GM04504 (cell line): ENCODE results near the gene CMSS1.

Experiments
- DNase-seq: peaks from one replicate; pipeline ENCODE4 v3.0.0-alpha.2; 2012; ENCODE audit warnings: low read depth

Gene CMSS1

GRCh38 chr3:100059472-100059871 is 241.8 kb downstream of the CMSS1 start:
- no peak for DNase-seq

GRCh38 chr3:100060685-100061484 is 243.2 kb downstream of the CMSS1 start:
- no peak for DNase-seq

- no peak for DNase-seq
These were observed 245.0 kb downstream of the CMSS1 start for GRCh38 chr3:100062665-100063064.

DNA sequence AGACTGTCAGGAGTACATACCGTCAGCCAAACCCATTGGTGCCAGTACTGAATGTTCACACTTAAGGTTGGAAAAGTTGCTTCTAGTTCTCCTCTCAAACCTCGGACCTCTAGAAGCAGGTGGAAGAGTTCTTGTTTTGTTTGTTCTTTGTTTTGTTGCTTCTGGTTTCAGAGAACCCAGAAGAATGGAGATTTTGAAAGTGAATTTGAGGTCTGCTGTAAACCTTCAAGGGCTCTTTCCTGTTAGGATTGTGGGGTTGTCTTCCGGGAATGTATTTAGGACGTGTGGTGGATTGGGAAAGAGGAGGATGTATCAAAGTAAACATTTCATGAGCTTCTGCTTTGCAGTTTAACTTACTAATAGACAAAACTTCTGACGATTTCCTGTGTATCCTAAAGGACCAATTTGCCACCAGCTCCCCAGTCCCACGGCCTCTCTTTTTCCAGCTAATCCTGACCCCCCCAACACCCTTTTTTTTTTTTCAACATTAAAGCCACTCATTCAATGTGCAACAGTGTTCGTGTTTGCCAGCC is 246.3 kb downstream of the CMSS1 start:
- DNase-seq: no peak

DNA sequence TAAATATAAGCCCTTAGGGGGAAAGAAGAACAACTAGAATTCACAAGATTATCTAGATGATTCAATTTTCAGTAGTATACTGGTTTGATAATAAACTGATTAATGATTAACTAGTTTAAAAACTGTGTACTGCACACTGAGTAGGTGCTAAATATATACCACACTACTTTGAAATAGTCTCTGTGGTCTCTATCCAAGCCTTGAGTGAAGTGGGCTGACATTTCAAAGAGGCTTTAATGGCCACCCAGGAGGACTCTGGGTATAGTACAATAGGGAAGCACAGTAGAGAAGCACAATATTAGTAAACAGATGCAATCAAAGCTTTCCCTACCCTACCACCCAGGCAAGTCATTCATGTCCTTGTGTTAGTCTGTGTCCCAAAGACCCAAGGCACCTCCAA is 249.9 kb downstream of the CMSS1 start:
- no peak for DNase-seq

GRCh38 chr3:100068826-100069225 is 251.2 kb downstream of the CMSS1 start:
- DNase-seq: no peak

DNA sequence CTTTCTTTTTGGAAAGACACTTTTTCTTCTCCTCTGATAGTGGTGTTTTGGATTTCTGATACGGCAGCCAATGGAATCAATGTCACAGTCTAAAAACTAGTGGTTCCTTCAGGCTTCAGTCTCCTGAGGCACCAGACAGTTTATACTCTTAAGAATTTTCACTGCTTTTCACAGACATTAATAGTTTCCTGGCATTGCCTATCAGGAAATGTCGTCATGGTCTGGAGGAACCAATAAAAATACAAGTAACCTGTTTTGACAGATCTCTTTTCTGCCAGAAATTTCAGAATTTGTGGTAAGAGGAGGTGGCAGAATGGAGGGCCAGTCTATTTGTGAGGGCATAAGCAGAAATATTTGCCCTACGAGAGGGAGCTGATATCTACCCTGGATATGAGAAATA is 251.8 kb downstream of the CMSS1 start:
- no peak for DNase-seq

DNA sequence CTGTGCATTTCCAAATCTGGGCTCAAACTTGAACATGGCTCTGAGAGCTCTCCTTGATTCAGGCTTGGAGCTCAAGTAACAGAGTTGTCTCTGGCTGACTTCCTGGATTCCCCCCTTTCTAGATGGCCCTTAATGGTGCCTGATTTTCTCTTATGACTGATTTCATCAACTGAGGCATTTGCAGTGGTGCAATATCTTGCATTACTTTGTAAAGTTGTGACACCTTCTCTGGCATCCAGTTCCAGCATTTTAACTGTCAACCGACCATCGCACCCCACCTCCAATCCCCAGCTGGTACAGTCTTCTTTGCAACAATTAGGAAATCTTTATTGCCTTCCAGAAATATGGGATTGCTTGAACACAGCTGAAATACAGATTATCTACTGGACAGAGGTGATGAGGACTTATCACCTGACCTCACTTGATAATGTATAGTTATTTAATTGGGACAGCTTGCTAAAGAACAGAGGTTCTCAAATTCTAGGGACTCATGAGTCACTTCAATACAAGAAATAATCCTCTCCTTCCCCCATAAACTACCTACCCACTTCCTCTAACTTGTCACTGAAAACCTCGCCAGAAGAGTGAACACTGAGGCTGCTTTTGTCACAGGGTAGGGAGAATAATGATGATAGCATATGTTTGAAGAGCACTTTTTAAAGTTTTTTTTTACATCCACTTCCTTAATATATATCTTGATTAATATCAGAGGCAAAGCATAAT is 254.8 kb downstream of the CMSS1 start:
- DNase-seq: no peak

DNA sequence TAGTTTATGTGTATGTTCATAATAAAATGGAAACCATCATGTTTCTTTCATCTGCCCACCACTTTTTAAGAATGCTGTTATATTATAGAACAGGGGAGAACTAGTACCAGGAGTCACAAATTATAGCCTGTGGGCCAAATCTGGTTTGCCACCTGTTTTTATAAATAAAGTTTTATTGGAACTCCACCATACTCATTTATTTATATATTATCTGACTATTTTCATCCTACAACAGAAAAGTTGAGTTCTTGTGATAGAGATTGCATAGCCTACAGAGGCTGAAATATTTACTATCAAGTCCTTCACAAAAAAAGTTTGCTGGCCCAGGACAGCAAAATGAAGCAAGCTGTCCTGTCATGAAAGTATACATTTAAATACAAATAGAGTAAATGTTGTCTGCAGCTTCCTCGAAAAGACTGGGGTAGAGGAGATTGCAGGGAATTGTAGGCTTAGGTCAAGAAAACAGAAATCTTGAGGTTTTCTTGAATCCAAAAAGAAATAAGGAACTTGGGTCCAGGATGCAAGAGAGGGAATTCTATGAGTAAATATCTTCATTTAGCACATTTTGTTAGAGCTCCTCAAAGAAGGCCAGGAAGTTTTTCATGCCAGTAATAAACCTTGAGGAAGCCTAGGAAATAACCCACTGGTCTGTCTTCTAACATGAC is 255.5 kb downstream of the CMSS1 start:
- DNase-seq: no peak

GRCh38 chr3:100073714-100074307 is 256.1 kb downstream of the CMSS1 start:
- no peak for DNase-seq

- DNase-seq: no peak
These were observed 257.5 kb downstream of the CMSS1 start for GRCh38 chr3:100075196-100075595.

DNA sequence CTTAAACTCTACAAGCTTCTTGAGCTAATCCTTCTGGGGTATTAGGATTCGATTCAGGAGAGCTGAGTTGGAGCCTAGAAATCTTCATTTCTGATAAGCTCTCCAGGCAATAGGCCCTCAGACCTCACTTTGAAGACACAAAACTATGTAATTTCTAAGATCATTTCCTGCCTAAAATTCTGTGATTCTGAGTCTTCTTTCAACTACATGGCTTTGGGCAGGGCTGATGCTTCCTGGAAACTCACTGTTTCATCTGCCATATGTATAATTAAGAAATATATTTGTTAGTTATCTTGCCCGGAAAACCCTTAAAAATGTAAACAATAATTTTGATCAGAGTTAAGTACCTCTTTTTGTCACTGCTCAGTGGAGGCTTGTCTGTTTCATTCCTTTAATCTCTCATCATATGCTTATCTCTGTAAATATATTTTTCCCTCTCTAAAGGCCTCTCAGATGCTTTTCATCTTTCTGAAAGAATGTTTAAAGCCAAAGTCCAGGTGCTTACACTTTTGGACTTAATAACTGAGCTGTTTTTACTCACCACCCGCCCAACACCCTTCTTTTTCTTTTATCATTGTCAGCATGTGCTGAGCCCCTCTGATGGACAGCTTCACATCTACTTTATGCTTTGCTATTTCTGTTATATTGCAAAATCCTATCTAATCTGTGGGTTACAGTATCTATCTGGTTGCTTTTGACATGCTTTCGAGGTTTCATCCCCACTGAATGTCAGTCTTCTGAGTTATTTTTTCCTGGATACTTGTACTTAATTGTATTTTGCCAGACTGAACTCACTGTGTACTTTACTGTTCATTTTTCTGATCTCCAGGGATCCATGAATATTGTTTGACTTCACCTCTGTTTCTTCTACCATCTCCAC is 258.4 kb downstream of the CMSS1 start:
- DNase-seq: no peak

DNA sequence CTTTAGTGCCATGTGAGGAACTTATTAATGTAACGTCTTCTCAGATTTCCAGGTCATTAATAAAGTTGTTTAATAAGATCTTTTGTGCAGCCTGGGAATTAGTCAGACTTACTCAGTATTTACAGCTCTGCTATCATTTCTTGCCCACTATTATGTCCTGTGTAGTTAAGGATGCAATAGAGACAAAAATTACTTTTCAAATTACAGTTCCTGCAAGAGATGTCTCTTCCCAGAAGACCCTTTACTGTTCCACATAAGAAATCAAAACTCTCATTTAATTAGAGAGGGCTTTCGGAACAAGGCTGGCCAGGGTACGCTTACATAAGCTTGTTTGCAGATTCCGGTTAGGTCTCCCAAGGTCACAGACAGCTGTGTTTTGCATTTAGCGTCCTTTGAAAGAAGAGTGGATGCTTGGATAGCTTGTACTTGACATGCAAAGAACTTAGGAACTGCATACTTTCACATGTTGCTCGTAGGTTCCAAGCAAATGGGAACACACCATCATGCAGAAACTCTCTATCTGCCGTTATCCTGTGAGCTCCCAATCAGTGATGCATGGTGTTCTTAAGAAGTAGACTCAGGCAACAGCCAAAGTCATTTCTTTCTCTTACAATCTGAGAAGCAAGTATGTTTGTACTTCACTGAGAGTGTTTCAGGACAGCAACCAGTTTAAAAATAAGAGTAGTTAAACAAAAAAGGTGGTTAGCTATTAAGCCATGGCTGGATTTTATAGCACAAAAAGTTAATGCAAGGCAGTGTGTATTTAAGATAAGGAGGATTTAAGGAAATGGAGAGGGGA is 259.3 kb downstream of the CMSS1 start:
- no peak for DNase-seq

GRCh38 chr3:100079328-100079727 is 261.7 kb downstream of the CMSS1 start:
- no peak for DNase-seq

- no peak for DNase-seq
These were observed 262.9 kb downstream of the CMSS1 start for GRCh38 chr3:100080573-100080972.

DNA sequence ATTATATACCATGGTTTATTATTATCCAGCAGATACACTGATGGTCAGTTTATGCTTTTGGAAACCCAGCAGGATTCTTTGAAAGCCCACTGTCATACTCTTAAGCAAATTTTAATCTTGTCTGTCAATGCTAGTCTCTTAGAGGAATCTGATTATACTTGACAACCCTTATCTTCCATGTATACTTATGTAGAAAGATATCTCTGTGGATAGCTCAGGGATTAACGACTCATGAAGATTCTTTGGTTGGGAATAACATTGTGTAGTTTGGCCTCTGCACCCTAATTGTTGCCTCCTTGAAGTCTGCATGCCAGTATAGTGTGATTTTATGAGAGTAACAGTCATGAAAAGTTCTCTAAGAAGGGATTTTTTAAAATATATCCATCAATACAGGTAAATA is 263.6 kb downstream of the CMSS1 start:
- no peak for DNase-seq

GRCh38 chr3:100081986-100082692 is 264.5 kb downstream of the CMSS1 start:
- DNase-seq: no peak

GRCh38 chr3:100082714-100083113 is 265.1 kb downstream of the CMSS1 start:
- no peak for DNase-seq

- DNase-seq: no peak
These were observed 265.5 kb downstream of the CMSS1 start for GRCh38 chr3:100083209-100083608.
